Nephron progenitor cell (in vitro differentiated cells): ENCODE measurements around the gene SYNJ1.

Experiments used
- DNase-seq: peaks from one replicate; pipeline ENCODE4 v3.0.0; 2021
- H3K27ac Mint-ChIP-seq: 2 replicates; pipeline ENCODE4 v1.8.0; 2021; ENCODE audit warnings: mild to moderate bottlenecking, moderate library complexity, mixed read lengths
- H3K27me3 Mint-ChIP-seq: 2 replicates; pipeline ENCODE4 v1.8.0; 2021; ENCODE audit warnings: mild to moderate bottlenecking, low read depth, mixed read lengths; ENCODE audit not compliant: poor library complexity
- H3K36me3 Mint-ChIP-seq: 2 replicates; pipeline ENCODE4 v1.8.0; 2021; ENCODE audit warnings: low read depth, mixed read lengths
- H3K4me1 Mint-ChIP-seq: 2 replicates; pipeline ENCODE4 v1.8.0; 2021; ENCODE audit warnings: mixed read lengths
- H3K4me3 Mint-ChIP-seq: 2 replicates; pipeline ENCODE4 v1.8.0; 2021; ENCODE audit warnings: mild to moderate bottlenecking, moderate library complexity, mixed read lengths
- H3K9me3 Mint-ChIP-seq: 2 replicates; pipeline ENCODE4 v1.8.0; 2021; ENCODE audit warnings: mild to moderate bottlenecking, moderate library complexity, mixed read lengths
- CTCF ChIP-seq: fragments of 200-600 bp; sonication (generic); IDR thresholded peaks from 2 replicates; pipeline ENCODE4 v1.5.0; 2021; ENCODE audit warnings: antibody characterized with exemption

SYNJ1 gene

GRCh38 chr21:32581732-32582131 lies 146.1 kb downstream of the SYNJ1 start:
- H3K27ac Mint-ChIP-seq, result no peak overlapping the region
- H3K9me3 Mint-ChIP-seq, result peaks cover 3% of the 10 kb centered on the region
- H3K36me3 Mint-ChIP-seq, result no peaks in the 10 kb centered on the region
- no peak overlapping the region for H3K4me3 Mint-ChIP-seq
- no peaks in the 10 kb centered on the region for H3K4me1 Mint-ChIP-seq
- no peak for DNase-seq
- H3K27me3 Mint-ChIP-seq, result peaks cover 39% of the 10 kb centered on the region
- TF ChIP-seq CTCF, result no peak

GRCh38 chr21:32580949-32581348 lies 146.9 kb downstream of the SYNJ1 start:
- TF ChIP-seq CTCF, result no peak
- Mint-ChIP-seq H3K4me3 (no peak overlapping the region), H3K27me3 (peaks cover 40% of the 10 kb centered on the region), H3K4me1 (no peaks in the 10 kb centered on the region), H3K9me3 (peaks cover 3% of the 10 kb centered on the region), H3K27ac (no peak overlapping the region), H3K36me3 (no peaks in the 10 kb centered on the region)
- DNase-seq, result no peak
